HTR-8/SVneo (cell line): ENCODE data around the gene RERG.
"Not testable (repeated sequence)": the region's sequence is repeated elsewhere in the genome, so short reads cannot be mapped to it uniquely, and the experiment has no call there.

Experiments
- DNase-seq: peaks from one replicate; pipeline ENCODE4 v3.0.0; 2011; ENCODE audit warnings: low spot score, mixed read lengths; ENCODE audit not compliant: insufficient read length
- FAIRE-seq: peaks from 2 replicates; lab custom pipeline; 2011; peaks lifted over from hg19 to GRCh38; lab: Jason Lieb, UNC

RERG gene

GRCh38 chr12:15220915-15221885, at the start of gene RERG:
RERG (minus strand) TSS chr12:15221417; CDS start chr12:15217489, 3,928 bp downstream.
- FAIRE-seq: no peak
- DNase-seq: peak; percentile 8

GRCh38 chr12:15270591-15270990, 49.4 kb upstream of the RERG start:
- DNase-seq (no peak), FAIRE-seq (no peak)

- FAIRE-seq (no peak), DNase-seq (peak; percentile 24)
Measured at GRCh38 chr12:15268927-15269552, 47.8 kb upstream of the RERG start.

- FAIRE-seq (no peak), DNase-seq (no peak)
Measured at GRCh38 chr12:15268309-15268708, 47.1 kb upstream of the RERG start.

- DNase-seq (no peak), FAIRE-seq (no peak)
Measured at GRCh38 chr12:15265875-15266274, 44.7 kb upstream of the RERG start.

- DNase-seq (no peak), FAIRE-seq (no peak)
Measured at GRCh38 chr12:15256761-15257160, 35.5 kb upstream of the RERG start.

- DNase-seq (no peak), FAIRE-seq (no peak)
Measured at GRCh38 chr12:15253990-15254389, 32.8 kb upstream of the RERG start.

- no peak for DNase-seq
- FAIRE-seq: no peak
Measured at GRCh38 chr12:15244926-15245325, 23.7 kb upstream of the RERG start.

- no peak for FAIRE-seq
- no peak for DNase-seq
Measured at GRCh38 chr12:15244341-15244740, 23.1 kb upstream of the RERG start.

- no peak for DNase-seq
Measured at GRCh38 chr12:15243102-15243501, 21.9 kb upstream of the RERG start.

GRCh38 chr12:15240898-15241297, 19.7 kb upstream of the RERG start:
- FAIRE-seq (no peak), DNase-seq (no peak)

More at GRCh38 chr12:15243102-15243501, 21.9 kb upstream of the RERG start:
- FAIRE-seq: no peak

- DNase-seq (no peak), FAIRE-seq (no peak)
Measured at GRCh38 chr12:15234508-15234907, 13.3 kb upstream of the RERG start.

- no peak for FAIRE-seq
- DNase-seq: no peak
Measured at GRCh38 chr12:15234011-15234410, 12.8 kb upstream of the RERG start.

GRCh38 chr12:15232959-15233358, 11.7 kb upstream of the RERG start:
- DNase-seq: no peak
- FAIRE-seq: no peak

- DNase-seq (no peak), FAIRE-seq (no peak)
Measured at GRCh38 chr12:15231493-15231892, 10.3 kb upstream of the RERG start.

GRCh38 chr12:15230751-15231150, 9.5 kb upstream of the RERG start:
- no peak for FAIRE-seq
- DNase-seq: no peak

- no peak for DNase-seq
- no peak for FAIRE-seq
Measured at GRCh38 chr12:15230137-15230536, 8.9 kb upstream of the RERG start.

GRCh38 chr12:15227004-15227679, 5.9 kb upstream of the RERG start:
- peak; percentile 1 for DNase-seq
- FAIRE-seq: no peak

GRCh38 chr12:15225863-15226218, 4.6 kb upstream of the RERG start:
- not testable (repeated sequence) for FAIRE-seq, DNase-seq

- DNase-seq: no peak
Measured at GRCh38 chr12:15225136-15225862, 4.1 kb upstream of the RERG start.

More at GRCh38 chr12:15225136-15225862, 4.1 kb upstream of the RERG start:
- FAIRE-seq: no peak
